GDM1 (cell line): ENCODE results near the gene DDX55.
"Not testable (repeated sequence)": the region's sequence is repeated elsewhere in the genome, so short reads cannot be mapped to it uniquely, and the experiment has no call there.

Source experiments
- DNase-seq: peaks from one replicate; lab custom pipeline; 2025; lab: John Stamatoyannopoulos, UW

DDX55 gene, protein sequence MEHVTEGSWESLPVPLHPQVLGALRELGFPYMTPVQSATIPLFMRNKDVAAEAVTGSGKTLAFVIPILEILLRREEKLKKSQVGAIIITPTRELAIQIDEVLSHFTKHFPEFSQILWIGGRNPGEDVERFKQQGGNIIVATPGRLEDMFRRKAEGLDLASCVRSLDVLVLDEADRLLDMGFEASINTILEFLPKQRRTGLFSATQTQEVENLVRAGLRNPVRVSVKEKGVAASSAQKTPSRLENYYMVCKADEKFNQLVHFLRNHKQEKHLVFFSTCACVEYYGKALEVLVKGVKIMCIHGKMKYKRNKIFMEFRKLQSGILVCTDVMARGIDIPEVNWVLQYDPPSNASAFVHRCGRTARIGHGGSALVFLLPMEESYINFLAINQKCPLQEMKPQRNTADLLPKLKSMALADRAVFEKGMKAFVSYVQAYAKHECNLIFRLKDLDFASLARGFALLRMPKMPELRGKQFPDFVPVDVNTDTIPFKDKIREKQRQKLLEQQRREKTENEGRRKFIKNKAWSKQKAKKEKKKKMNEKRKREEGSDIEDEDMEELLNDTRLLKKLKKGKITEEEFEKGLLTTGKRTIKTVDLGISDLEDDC

DNA sequence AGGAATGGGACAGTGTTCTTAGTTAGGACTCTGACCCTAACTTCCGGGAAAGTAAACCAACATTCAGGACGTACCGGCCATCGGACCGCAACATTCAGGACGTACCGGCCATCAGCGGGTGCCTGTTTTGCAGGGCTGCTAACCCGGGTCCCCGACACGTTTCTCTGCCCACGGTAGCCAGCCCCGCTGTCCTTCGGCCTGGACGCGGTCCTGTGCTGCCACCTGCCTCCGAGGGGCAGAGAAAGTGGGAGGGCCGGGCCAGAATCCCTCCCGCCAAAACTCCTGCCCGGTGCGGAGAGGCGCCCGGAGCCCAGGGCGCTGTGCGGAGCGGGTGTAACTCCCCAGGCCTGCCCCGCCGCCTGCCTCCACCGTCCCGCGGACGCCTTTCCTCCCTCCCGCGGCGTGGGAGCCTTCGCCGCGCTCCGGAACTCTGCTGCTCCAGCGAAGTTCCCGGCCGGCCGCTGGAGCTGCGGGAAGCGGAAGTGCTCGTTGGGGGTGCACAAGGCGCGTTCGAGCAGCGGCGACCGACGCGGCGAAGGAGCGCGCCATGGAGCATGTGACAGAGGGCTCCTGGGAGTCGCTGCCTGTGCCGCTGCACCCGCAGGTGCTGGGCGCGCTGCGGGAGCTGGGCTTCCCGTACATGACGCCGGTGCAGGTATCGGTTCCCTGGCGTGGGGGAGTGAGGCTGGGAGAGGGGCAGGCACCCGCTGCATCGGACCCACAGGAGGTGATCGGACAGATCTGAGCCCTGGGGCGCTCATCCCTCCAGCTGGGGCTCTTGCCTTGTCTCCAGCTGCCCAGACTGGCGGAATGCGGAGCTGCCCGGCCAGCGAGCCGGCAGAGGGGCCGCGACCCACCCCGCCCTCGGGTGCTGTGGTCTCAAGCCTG, at the start of gene DDX55:
TSS of gene DDX55 (plus strand) at position 498 of the 888 bp plus-strand sequence. CDS start at position 548, 50 bp downstream.
- peak; percentile 79 for DNase-seq

- not testable (repeated sequence) for DNase-seq
These were observed 47.8 kb upstream of the DDX55 start for GRCh38 chr12:123554136-123554535.

GRCh38 chr12:123554843-123555242, 47.1 kb upstream of the DDX55 start:
- not testable (repeated sequence) for DNase-seq

- not testable (repeated sequence) for DNase-seq
These were observed 43.4 kb upstream of the DDX55 start for GRCh38 chr12:123558487-123558886.

GRCh38 chr12:123559468-123559867, 42.4 kb upstream of the DDX55 start:
- DNase-seq, result no peak

DNA sequence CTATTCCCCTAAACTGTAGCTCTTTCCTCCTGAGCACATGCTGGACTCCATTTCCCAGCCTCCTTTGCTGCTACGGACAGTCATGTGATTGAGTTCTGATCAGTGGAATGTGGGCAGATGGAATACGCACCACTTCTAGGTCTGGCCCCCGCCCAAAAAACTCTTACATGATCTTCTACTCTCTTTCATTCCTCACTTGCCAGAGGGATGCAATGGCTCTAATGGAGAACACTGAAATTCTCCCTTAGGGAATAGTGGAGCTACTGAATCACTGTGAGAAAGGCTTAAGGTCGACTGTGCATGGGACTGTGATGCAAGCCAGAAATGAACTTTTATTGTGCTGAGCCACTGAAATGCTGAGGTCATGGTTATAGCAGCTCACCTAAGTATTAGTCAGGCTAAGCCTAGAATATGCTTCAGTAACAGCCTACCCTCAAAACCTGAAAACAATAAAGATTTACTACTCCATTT, 30.5 kb upstream of the DDX55 start:
- DNase-seq, result no peak

DNA sequence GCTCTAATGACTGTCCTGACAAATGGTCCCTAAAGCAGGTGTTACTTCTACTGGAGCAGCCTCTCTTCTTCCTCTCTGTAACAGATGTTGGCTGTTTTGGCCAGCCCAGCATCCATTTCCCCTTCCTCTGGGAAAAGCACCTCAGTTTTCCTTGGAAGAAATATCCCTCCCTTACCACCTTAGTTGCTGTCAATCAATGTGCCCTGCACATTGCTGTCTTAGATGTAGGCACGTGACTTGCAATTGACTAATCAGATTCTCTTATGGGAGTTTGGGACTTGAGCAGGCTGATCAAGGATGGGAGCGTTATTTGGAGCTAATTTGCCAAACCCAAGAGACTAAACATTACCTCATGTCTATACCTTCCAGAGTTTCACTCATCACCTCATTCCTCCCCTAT, 29.5 kb upstream of the DDX55 start:
- no peak for DNase-seq

DNA sequence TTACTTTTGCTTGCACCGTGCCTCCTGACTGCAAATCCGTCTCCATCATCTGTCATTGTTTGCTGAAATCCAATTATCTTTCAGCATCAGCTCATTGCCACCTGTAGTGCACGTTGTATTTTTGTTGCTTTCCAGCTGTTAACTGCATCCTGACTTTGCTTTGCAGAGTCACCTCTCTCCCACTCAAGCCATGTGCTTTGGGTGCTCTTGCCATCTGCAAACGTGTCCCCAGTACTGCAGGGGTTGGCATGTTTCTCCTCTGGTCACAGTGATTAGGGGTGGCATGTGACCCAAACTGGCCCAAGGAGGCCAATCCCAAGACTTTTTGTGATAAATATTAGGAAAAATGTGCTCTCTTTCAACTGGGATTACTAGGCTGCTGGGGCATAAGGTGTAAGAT, 28.0 kb upstream of the DDX55 start:
- no peak for DNase-seq

GRCh38 chr12:123576611-123577010, 25.3 kb upstream of the DDX55 start:
- DNase-seq, result no peak

GRCh38 chr12:123578243-123578642, 23.7 kb upstream of the DDX55 start:
- no peak for DNase-seq

DNA sequence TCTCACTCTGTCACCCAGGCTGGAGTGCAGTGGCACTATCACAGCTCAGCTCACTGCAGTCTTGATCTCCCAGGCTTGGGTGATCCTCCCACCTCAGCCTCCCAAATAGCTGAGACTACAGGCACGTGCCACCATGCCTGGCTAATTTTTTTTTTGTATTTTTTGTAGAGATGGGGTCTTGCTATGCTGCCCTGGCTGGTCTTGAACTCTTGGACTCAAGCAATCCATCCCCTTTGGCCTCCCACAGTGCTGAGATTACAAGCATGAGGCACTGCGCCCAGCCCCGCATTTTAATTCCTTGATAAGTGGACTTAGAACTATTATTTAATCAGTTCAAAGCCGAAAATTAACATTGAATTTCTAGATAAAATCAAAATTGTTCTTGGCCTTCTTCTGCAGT, 23.1 kb upstream of the DDX55 start:
- not testable (repeated sequence) for DNase-seq

GRCh38 chr12:123580772-123581171, 21.1 kb upstream of the DDX55 start:
- DNase-seq, result no peak

DNA sequence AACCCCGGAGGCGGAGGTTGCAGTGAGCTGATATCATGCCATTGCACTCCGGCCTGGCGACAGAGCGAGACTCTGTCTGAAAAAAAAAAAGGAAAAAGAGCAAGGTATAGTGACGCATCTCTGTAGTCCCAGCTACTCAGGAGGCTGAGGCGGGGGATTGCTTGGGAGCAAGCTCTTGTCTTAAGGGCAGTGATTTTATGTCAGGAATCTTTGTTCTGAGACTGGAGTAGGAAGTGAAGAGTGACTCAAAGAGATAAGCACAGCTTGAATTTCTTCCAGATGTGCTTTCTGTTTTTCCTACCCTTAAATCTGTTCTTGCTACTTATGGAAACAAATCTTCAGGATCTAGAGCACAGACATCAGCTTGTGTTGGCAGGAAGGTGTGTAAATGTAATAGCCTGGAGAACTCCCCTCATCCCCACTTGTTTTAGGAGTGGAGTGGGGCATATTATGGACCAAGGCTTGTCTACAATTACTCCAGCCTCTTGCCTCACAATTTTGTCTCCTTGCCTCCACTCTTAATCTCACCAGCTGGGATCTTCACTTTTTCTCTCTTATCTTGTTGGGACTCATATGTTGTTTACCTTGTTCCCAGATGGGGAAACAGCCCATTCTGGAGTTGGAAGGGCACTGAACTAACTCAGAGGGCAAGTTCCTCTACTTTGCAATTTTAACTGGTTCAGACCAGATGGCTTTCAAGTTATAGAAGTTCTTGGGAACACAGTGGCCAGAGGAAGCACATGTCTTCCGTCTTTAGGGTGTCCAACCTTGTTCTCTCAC, 10.0 kb upstream of the DDX55 start:
- no peak for DNase-seq

DNA sequence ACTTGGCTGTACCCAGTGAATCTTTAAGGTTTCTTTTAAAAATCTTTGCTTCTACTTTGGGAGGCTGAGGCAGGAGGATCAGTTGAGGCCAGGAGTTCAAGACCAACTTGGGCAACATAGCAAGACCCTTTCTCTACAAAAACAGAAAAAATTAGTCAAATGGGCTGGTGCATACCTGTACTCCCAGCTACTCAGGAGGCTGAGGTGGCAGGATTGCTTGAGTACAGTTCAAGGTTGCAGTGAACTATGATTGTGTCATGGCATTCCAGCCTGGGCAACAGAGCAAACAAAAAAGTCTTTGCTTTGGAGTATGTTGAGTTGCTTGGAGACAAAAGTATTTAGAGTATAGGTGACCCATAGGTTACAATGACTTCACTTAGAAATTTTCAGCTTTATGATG, 6.2 kb upstream of the DDX55 start:
- DNase-seq, result no peak

GRCh38 chr12:123597100-123597499, 4.8 kb upstream of the DDX55 start:
- DNase-seq, result no peak

- DNase-seq, result no peak
These were observed 3.4 kb upstream of the DDX55 start for GRCh38 chr12:123598522-123598921.

GRCh38 chr12:123599310-123599709, 2.6 kb upstream of the DDX55 start:
- DNase-seq, result no peak

DNA sequence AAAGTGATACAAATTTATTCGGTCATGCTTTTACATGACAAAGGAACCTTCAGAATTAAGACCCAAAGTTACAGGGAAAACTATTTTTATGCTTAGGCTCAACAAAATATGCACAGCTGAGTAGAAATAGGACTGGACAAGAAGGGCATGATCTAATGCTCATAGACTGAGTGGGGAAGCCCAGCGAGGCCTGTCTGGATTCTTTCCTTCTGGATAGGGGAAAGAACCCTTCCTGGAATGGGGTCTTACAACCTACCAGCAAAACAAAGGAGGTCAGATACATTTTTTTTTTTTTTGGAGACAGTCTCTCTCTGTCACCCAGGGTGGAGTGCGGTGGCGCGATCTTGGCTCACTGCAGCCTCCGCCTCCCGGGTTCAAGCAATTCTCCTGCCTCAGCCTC, 2.2 kb upstream of the DDX55 start:
- no peak for DNase-seq

GRCh38 chr12:123602651-123603195, 824 bp downstream of the DDX55 start:
- DNase-seq, result no peak

GRCh38 chr12:123603495-123603894, 1.6 kb downstream of the DDX55 start:
- not testable (repeated sequence) for DNase-seq

DNA sequence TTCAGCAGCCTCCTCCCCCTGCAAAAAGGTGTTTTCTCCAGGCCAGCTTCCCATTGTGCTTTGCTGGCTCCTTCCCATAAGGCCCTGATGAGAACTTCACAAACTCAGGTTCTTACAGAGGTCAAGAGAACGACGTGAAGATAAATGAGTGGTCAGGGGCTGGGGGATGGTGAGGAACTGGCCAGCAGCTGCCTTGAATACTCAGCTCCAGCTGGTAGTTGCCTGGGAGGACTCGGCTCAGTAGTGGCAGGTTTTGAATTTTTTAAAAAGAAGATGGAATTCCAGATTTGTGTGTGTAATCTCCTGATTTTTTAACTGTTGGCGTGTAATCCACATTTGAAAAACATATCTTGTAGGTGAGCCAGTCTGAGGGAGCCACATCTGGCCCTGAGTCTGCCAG, 5.9 kb downstream of the DDX55 start:
- DNase-seq, result no peak
